ENCODE measurements around the gene ADAMTS14. TPM values are rescaled to one million over a fixed set of nuclear protein-coding genes. Genes with fewer than 3 reads are reported as not detected.

Gene ADAMTS14
- total RNA-seq, 2 experiments from 2014 or later, result 0.16 to 0.25 TPM

- CTCF ChIA-PET, result no interaction called here
- Mint-ChIP-seq H3K27me3 (no peaks in the 10 kb centered on the region), H3K4me3 (no peak overlapping the region), H3K27ac (no peak overlapping the region), H3K4me1 (ENCODE audit: low read depth) (peaks cover 9% of the 10 kb centered on the region), H3K9me3 (peaks cover 32% of the 10 kb centered on the region), H3K36me3 (ENCODE audit: low read depth) (no peaks in the 10 kb centered on the region)
- TF ChIP-seq CTCF (IDR thresholded peaks at IDR 0.05), result no peak
- ATAC-seq, result no peak
- peak; percentile 50 for DNase-seq
- intact Hi-C loops (cut with micrococcal nuclease), result no loop called here
- POLR2A ChIA-PET, result no interaction called here
These were observed 20.6 kb upstream of the ADAMTS14 start for GRCh38 chr10:70651661-70652060.

GRCh38 chr10:70652761-70653657, 19.3 kb upstream of the ADAMTS14 start:
- ATAC-seq (no peak), DNase-seq (no peak)
- H3K27ac Mint-ChIP-seq, result no peak overlapping the region
- no peaks in the 10 kb centered on the region for H3K27me3 Mint-ChIP-seq
- ChIA-PET CTCF (interaction anchor here (1.7 kb wide), 1 partner anchor 191 kb away, joined by 4 read pairs; no protein-coding TSS in a partner anchor), POLR2A (interaction anchor here (1.5 kb wide), 1 partner anchor 9 kb away, joined by 4 read pairs; no protein-coding TSS in a partner anchor)
- no peaks in the 10 kb centered on the region for H3K36me3 Mint-ChIP-seq (ENCODE audit: low read depth)
- H3K4me3 Mint-ChIP-seq, result no peak overlapping the region
- H3K9me3 Mint-ChIP-seq, result peaks cover 26% of the 10 kb centered on the region
- TF ChIP-seq CTCF (IDR thresholded peaks at IDR 0.05), result no peak
- peaks cover 15% of the 10 kb centered on the region for H3K4me1 Mint-ChIP-seq (ENCODE audit: low read depth)
- intact Hi-C loops (cut with micrococcal nuclease), result no loop called here

- POLR2A ChIA-PET, result no interaction called here
- no peak overlapping the region for H3K4me3 Mint-ChIP-seq
These were observed 17.0 kb upstream of the ADAMTS14 start for GRCh38 chr10:70655316-70655715.

GRCh38 chr10:70656489-70656888, 15.8 kb upstream of the ADAMTS14 start:
- H3K27me3 Mint-ChIP-seq, result no peaks in the 10 kb centered on the region
- POLR2A ChIA-PET, result no interaction called here

More at GRCh38 chr10:70655316-70655715, 17.0 kb upstream of the ADAMTS14 start:
- intact Hi-C loops (cut with micrococcal nuclease), result no loop called here
- TF ChIP-seq CTCF (IDR thresholded peaks at IDR 0.05), result no peak
- H3K27me3 Mint-ChIP-seq, result no peaks in the 10 kb centered on the region
- H3K36me3 Mint-ChIP-seq (ENCODE audit: low read depth), result no peaks in the 10 kb centered on the region
- CTCF ChIA-PET, result no interaction called here
- H3K27ac Mint-ChIP-seq, result no peak overlapping the region
- no peak for ATAC-seq
- peaks cover 17% of the 10 kb centered on the region for H3K9me3 Mint-ChIP-seq
- peaks cover 15% of the 10 kb centered on the region for H3K4me1 Mint-ChIP-seq (ENCODE audit: low read depth)
- DNase-seq, result no peak

More at GRCh38 chr10:70656489-70656888, 15.8 kb upstream of the ADAMTS14 start:
- DNase-seq, result peak; percentile 84
- ATAC-seq, result peak; percentile 100
- Mint-ChIP-seq H3K4me3 (no peak overlapping the region), H3K27ac (no peak overlapping the region), H3K36me3 (ENCODE audit: low read depth) (no peaks in the 10 kb centered on the region), H3K4me1 (ENCODE audit: low read depth) (peaks cover 15% of the 10 kb centered on the region), H3K9me3 (peaks cover 11% of the 10 kb centered on the region)
- no peak for TF ChIP-seq CTCF (IDR thresholded peaks at IDR 0.05)
- intact Hi-C loops (cut with micrococcal nuclease), result no loop called here
- CTCF ChIA-PET, result interaction anchor here (0.9 kb wide), 2 partner anchors 37 to 98 kb away, joined by 3 to 4 read pairs; no protein-coding TSS in a partner anchor

All from activated CD8-positive, alpha-beta T cell treated with anti-CD3 and anti-CD28 coated beads for 36 hours (primary cell).